HG02610 (cell line): ENCODE results near the gene PSG7.
"Not testable (repeated sequence)": the region's sequence is repeated elsewhere in the genome, so short reads cannot be mapped to it uniquely, and the experiment has no call there.

Source experiments
- ATAC-seq: cut with Tn5 transposase; IDR thresholded peaks from one replicate; pipeline ENCODE4 v1.9.1; 2021; ENCODE audit warnings: mild to moderate bottlenecking, moderate library complexity; ENCODE audit not compliant: unreplicated experiment

The PSG7 gene

DNA sequence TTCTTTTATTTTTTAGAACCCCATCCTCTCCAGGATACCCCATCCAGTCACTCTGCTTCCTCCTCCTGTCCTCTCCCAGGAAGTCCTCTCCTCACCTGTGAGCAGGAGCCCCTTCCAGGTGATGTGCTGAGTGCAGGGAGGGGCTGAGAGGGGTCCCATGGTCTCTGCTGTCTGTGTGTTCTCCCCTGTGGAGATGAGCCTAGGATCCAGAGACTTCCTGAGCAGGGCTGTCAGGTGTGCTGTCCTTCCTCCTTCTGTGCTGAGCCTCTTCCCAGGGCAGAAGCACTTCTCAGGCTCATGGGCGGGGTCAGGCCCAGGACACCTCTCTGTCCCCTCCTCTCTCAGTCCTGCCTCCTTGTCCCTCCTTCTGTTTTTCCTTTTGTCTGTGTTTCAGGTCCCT is 19.4 kb downstream of the PSG7 start, which contains the start of gene PSG6:
Gene PSG6 (minus strand): TSS at position 261 of the 400 bp plus-strand sequence. CDS start 102 bp downstream, at position 159.
- not testable (repeated sequence) for ATAC-seq

- not testable (repeated sequence) for ATAC-seq
Measured at GRCh38 chr19:42916931-42917330, 20.1 kb downstream of the PSG7 start.

DNA sequence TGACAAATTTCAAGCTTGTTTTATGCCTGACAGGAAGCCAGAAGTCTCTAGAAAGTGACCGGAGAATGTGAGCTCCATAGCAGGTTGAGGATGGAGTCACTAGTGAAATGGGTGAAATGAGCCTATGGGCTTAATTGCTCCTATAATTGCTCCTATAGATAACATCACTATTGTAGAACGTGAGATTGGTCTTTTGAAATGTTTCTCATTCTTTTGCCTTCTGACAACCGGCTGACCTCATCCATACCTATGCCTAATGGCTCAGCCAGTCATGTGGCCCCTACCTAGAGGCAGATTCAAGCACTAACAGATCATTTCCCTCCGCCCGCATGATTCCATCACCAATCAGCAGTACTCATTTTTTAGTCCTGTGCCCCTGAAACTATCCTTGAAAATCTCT is 23.5 kb downstream of the PSG7 start:
- not testable (repeated sequence) for ATAC-seq

GRCh38 chr19:42912941-42913340 is 24.1 kb downstream of the PSG7 start:
- not testable (repeated sequence) for ATAC-seq

- ATAC-seq, result not testable (repeated sequence)
Measured at GRCh38 chr19:42911731-42912130, 25.3 kb downstream of the PSG7 start.

DNA sequence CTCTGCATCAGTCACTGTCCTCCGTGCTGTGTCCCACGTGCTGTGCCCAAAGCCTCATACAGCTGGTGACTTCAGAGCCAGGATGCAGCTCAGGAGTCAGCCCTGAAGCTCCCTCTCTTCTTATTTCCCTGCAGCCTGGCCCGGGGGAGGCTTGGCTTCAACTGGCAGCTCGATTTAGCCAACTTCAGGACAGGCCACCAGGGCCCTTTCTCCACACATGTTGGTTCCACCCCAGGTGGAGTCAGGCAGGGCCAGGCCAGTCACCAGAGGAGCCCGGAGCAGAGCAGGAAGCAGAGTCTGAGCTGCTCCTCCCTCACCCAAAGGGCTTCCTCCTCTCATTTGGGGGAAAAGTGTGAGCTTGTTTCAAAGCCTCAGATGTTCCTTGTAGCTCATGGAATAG is 30.8 kb downstream of the PSG7 start:
- ATAC-seq, result not testable (repeated sequence)

GRCh38 chr19:42900561-42900960 is 36.4 kb downstream of the PSG7 start:
- ATAC-seq, result not testable (repeated sequence)

DNA sequence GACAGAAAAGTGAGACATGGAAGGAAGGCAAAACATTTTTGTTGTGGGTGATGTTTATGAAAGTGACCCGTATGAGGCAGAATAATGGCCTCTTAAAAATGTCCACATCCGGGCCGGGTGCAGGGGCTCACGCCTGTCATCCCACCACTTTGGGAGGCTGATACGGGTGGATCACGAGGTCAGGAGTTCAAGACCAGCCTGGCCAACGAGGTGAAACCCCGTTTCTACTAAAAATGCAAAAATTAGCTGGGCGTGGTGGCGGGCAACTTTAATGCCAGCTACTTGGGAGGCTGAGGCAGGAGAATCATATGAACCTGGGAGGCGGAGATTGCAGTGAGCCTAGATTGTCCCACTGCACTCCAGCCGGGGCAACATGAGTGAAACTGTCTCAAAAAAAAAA is 37.3 kb downstream of the PSG7 start:
- not testable (repeated sequence) for ATAC-seq

GRCh38 chr19:42899110-42899509 is 37.9 kb downstream of the PSG7 start:
- not testable (repeated sequence) for ATAC-seq

GRCh38 chr19:42898656-42899055 is 38.4 kb downstream of the PSG7 start:
- not testable (repeated sequence) for ATAC-seq

GRCh38 chr19:42897729-42898128 is 39.3 kb downstream of the PSG7 start:
- ATAC-seq, result not testable (repeated sequence)

DNA sequence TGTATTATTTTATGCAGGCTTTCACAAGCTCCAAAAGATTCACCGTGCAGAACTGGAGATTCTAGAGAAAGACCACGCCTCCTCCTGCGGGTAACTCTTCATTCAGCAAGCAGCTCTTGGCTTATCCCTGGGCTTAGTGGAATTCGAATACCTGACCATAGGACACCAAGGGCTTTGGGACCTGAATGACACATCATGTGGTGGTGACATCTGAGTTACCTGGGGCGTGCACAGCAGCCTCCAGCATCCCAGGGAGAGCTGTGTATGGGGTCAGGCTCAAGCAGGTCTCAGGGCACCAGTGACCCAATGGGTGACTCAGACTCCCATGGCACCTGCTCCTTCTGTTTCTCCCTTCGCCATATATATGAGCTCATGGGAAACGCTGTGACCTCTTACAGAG is 46.6 kb downstream of the PSG7 start:
- not testable (repeated sequence) for ATAC-seq

DNA sequence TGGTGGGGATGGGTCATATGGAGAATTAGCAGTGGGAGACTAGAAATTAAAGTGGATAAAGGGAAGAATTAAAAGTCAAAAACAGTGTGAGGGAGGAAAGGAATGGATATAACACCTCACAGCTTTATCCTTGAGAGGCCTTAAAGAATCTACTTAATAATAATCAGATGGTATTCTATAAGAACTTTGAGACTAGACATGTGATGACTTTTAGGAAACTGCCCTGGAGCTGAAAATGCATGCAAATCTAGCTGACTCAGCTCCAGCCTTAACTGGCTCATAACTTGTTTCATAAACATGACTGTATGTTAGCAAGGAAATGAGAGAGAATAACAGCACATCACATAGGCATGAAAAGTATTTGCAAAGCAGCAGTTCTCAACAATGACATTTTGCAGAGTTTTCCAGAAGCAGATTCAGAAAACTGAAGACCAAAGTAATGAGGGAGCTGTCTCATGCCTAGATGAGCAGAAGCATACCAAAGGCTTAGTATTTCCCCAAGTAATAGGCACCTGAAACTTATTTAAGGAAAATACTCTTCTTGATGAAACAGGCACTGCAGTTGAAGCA is 49.0 kb downstream of the PSG7 start:
- not testable (repeated sequence) for ATAC-seq

- not testable (repeated sequence) for ATAC-seq
Measured at GRCh38 chr19:42882730-42883129, 54.3 kb downstream of the PSG7 start.

DNA sequence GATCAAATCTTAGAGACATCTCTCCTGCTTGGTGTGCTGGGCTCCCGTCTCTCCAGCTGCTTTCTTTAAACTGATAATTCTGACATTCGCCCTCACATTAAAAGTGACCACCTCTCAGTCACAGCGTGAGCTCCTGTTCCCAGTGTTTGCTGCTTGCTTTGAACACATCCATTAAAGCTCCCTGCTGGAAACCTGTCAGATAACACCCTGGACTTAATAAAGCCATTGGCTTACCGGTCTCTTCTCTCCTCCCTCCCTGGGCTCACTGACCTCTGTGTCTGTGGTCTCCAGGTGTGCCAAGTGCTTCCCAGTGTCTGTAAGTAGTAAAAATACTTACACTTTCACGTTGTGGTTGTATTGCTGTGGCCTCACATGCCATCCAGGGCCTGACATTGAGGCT is 55.0 kb downstream of the PSG7 start:
- ATAC-seq, result not testable (repeated sequence)

GRCh38 chr19:42881279-42881678 is 55.7 kb downstream of the PSG7 start:
- not testable (repeated sequence) for ATAC-seq

DNA sequence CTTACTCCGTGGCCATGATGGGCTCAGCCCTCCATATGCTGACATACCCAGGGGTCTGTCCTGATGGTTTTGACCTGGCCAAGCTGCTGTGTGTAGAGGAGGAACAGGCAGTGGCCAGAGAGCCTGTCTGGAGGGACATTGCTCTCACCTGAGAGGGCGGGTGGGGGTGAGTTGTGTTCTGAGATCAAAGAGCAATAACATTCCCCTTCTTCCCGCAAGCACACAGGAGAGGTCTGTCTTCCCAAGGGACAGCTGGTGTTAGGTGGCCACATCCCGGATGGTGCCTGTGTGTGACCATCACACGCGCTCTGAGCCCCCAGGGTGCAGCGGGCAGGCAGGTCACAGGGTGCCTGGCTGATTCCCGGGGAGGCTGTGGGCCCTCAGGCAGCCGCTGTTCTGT is 56.4 kb downstream of the PSG7 start:
- not testable (repeated sequence) for ATAC-seq

- ATAC-seq, result no peak
Measured at GRCh38 chr19:42879613-42880012, 57.4 kb downstream of the PSG7 start, which contains the start of gene PSG1. Gene PSG1 (minus strand): TSS chr19:42879713. CDS start chr19:42879581, 132 bp downstream.

GRCh38 chr19:42876596-42876995 is 60.4 kb downstream of the PSG7 start:
- ATAC-seq, result not testable (repeated sequence)

DNA sequence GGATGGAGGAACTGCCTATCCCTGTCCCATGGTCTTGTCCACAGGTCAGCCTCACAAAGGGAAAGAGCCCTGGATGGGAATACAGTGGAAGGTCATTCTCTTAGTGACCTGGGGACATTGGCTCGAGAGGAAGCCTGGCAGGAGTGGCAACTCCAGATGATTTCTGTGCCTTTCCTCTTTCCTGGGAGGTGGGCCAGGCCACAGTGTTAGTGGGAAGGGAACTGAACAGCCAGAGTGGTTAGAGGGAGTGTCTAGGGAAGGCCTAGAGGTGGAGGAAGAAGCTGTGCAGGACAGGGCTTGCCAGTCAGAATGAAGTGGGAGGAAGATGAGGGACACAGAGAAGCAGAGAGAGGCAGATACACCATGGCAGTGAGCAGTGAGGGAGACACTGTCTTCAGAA is 61.1 kb downstream of the PSG7 start:
- not testable (repeated sequence) for ATAC-seq

- not testable (repeated sequence) for ATAC-seq
Measured at GRCh38 chr19:42874901-42875813, 61.9 kb downstream of the PSG7 start.

DNA sequence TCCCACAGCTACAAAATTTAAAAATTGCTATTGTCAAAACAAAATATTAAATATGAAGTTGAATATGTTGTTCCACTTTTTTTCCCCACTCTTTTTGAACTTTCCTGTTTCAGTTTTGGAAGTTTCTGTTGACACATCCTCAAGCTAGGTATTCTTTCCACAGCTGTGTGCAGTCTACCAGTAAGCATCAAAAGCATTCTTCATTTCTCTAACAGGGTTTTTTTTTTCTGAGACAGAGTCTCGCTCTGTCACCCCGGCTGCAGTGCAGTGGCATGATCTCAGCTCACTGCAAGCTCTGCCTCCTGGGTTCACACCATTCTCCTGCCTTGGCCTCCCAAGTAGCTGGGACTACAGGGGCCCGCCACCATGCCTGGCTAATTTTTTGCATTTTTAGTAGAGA is 62.9 kb downstream of the PSG7 start:
- not testable (repeated sequence) for ATAC-seq
